ENCODE measurements around the gene METTL9. TPM values are rescaled to one million over a fixed set of nuclear protein-coding genes. Genes with fewer than 3 reads are reported as not detected.

Gene METTL9
- total and polyA plus RNA-seq, 4 donors = 26.6 to 127 (median 78.1) TPM

DNA sequence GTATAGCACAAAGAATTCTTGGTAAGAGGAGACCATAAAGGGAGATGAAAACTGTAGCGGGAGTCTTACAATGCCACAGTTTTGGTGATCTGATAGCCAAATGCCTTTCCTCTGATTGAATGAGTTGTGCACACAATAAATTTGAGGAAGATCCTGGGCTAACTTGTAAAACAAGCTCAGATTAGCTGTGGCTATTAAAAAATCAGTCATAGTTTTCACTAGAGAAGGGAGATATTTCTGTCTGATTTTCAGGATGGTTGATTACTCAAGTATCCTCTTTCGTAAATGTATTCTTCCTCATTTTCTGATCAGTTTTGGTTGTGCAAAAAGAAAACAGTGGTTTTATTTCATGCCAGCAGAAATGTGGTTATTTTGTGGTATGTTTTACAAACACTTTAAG lies 9.1 kb upstream of the METTL9 start:
- Histone ChIP-seq H3K9ac (ENCODE audit: insufficient read depth in 1 of 2, low read length in 2 of 2) (no peak overlapping the region), H3K4me1 (ENCODE audit: control insufficient read depth in 5 of 5, insufficient read depth in 5 of 5, low read length in 5 of 5) (peaks cover 0 to 3% (median 0%) of the 10 kb centered on the region in 5 donors), H3K4me3 (no peak overlapping the region), H3K9me3 (ENCODE audit: control insufficient read depth in 4 of 4, insufficient read depth in 3 of 4, low read length in 3 of 4) (no peaks in the 10 kb centered on the region), H3K27ac (ENCODE audit: low read depth in 1 of 2, low read length in 1 of 2) (no peak overlapping the region), H3K27me3 (ENCODE audit: control insufficient read depth in 3 of 3, insufficient read depth in 3 of 3, low read length in 2 of 3) (no peaks in the 10 kb centered on the region), H3K36me3 (ENCODE audit: control insufficient read depth in 4 of 4, insufficient read depth in 4 of 4, low read length in 4 of 4) (no peaks in the 10 kb centered on the region)
- DNase-seq = no peak
- 43 to 68% methylated on average over 2 of the region's 2 CpGs for WGBS, 2 donors
- TF ChIP-seq, protein P1, sequence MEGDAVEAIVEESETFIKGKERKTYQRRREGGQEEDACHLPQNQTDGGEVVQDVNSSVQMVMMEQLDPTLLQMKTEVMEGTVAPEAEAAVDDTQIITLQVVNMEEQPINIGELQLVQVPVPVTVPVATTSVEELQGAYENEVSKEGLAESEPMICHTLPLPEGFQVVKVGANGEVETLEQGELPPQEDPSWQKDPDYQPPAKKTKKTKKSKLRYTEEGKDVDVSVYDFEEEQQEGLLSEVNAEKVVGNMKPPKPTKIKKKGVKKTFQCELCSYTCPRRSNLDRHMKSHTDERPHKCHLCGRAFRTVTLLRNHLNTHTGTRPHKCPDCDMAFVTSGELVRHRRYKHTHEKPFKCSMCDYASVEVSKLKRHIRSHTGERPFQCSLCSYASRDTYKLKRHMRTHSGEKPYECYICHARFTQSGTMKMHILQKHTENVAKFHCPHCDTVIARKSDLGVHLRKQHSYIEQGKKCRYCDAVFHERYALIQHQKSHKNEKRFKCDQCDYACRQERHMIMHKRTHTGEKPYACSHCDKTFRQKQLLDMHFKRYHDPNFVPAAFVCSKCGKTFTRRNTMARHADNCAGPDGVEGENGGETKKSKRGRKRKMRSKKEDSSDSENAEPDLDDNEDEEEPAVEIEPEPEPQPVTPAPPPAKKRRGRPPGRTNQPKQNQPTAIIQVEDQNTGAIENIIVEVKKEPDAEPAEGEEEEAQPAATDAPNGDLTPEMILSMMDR (IDR thresholded peaks at IDR 0.05; ENCODE audit: control extremely low read depth, extremely low read depth) = no peak
- no peak for ATAC-seq (ENCODE audit: insufficient read depth, low FRiP score)

DNA sequence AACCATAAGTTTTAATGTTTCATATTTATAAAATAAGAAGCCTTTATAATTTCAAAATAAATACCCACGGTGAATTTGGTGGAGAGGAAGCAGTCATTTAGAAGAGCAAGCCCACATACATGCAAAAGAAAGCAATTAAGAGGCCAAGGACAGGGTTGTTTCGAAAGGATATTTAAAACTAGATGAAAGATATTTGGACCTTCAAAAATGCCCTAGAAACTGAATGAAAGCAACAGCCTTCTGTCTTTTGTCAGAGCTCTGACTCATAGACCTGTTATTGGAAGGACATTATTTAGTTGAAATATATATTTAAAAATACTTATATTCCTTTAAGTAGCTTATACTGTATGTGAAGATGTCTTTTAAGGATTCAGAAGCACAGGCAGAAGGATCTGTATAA lies 8.6 kb upstream of the METTL9 start:
- no peaks in the 10 kb centered on the region for H3K9me3 ChIP-seq (ENCODE audit: control insufficient read depth in 4 of 4, insufficient read depth in 3 of 4, low read length in 3 of 4)
- TF ChIP-seq, protein P1 (IDR thresholded peaks at IDR 0.05; ENCODE audit: control extremely low read depth, extremely low read depth) = no peak
- peaks cover 0 to 3% (median 0%) of the 10 kb centered on the region in 5 donors for H3K4me1 ChIP-seq (ENCODE audit: control insufficient read depth in 5 of 5, insufficient read depth in 5 of 5, low read length in 5 of 5)
- 28 to 50% methylated on average over 2 of the region's 2 CpGs for WGBS, 2 donors
- H3K27ac ChIP-seq (ENCODE audit: low read depth in 1 of 2, low read length in 1 of 2) = no peak overlapping the region
- H3K27me3 ChIP-seq (ENCODE audit: control insufficient read depth in 3 of 3, insufficient read depth in 3 of 3, low read length in 2 of 3) = no peaks in the 10 kb centered on the region
- H3K36me3 ChIP-seq (ENCODE audit: control insufficient read depth in 4 of 4, insufficient read depth in 4 of 4, low read length in 4 of 4) = no peaks in the 10 kb centered on the region
- H3K9ac ChIP-seq (ENCODE audit: insufficient read depth in 1 of 2, low read length in 2 of 2) = no peak overlapping the region
- no peak overlapping the region for H3K4me3 ChIP-seq
- DNase-seq = no peak
- no peak for ATAC-seq (ENCODE audit: insufficient read depth, low FRiP score)

DNA sequence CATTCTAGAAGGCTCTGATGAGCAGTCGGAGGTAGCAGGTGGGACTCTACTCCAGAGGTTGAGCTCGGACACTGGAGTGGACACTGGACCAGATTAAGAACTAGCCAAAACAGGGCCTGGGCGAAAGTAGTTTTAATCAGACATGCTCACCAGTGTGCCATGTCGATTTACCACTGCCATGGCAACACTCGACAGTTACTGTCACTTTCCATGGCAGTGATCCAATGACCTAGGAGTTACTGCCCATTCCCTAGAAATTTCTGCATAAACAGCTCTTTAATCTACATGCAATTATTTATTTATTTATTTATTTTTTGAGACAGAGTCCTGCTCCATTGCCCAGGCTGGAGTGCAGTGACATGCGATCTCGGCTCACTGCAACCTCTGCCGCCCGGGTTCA lies 7.2 kb upstream of the METTL9 start:
- Histone ChIP-seq H3K4me1 (ENCODE audit: control insufficient read depth in 5 of 5, insufficient read depth in 5 of 5, low read length in 5 of 5) (peaks cover 0 to 3% (median 0%) of the 10 kb centered on the region in 5 donors), H3K27me3 (ENCODE audit: control insufficient read depth in 3 of 3, insufficient read depth in 3 of 3, low read length in 2 of 3) (no peaks in the 10 kb centered on the region), H3K9ac (ENCODE audit: insufficient read depth in 1 of 2, low read length in 2 of 2) (no peak overlapping the region), H3K36me3 (ENCODE audit: control insufficient read depth in 4 of 4, insufficient read depth in 4 of 4, low read length in 4 of 4) (no peaks in the 10 kb centered on the region), H3K9me3 (ENCODE audit: control insufficient read depth in 4 of 4, insufficient read depth in 3 of 4, low read length in 3 of 4) (no peaks in the 10 kb centered on the region), H3K27ac (ENCODE audit: low read depth in 1 of 2, low read length in 1 of 2) (no peak overlapping the region), H3K4me3 (no peak overlapping the region)
- ATAC-seq (ENCODE audit: insufficient read depth, low FRiP score) (no peak), DNase-seq (no peak)
- WGBS, 2 donors = 89 to 90% methylated on average over 9 of the region's 9 CpGs
- TF ChIP-seq, protein P1 (IDR thresholded peaks at IDR 0.05; ENCODE audit: control extremely low read depth, extremely low read depth) = no peak

All from lung (tissue), 12 donors.